Keratinocyte (primary cell): ENCODE results near the gene PRSS48.

ENCODE experiments used
- EZH2 ChIP-seq: IDR thresholded peaks from one replicate; pipeline ENCODE4 v1.6.1; 2012; ENCODE audit warnings: inconsistent platforms, mild to moderate bottlenecking, low read length, moderate library complexity
- TF ChIP-seq, protein P1 (sequence below), 3 experiments: IDR thresholded peaks in 1 of 3; conservative IDR thresholded peaks in 1 of 3; optimal IDR thresholded peaks in 1 of 3; 2 replicates in 2 of 3; 3 replicates in 1 of 3; pipeline versions ENCODE3 to v1.5.1; 2011; ENCODE audit warnings: low read length in 3 of 3, mild to moderate bottlenecking in 3 of 3, moderate library complexity in 2 of 3, control low read depth in 1 of 3, inconsistent platforms in 1 of 3; ENCODE audit not compliant: insufficient read depth in 2 of 3; ENCODE audit errors: extremely low read depth in 1 of 3

DNA sequence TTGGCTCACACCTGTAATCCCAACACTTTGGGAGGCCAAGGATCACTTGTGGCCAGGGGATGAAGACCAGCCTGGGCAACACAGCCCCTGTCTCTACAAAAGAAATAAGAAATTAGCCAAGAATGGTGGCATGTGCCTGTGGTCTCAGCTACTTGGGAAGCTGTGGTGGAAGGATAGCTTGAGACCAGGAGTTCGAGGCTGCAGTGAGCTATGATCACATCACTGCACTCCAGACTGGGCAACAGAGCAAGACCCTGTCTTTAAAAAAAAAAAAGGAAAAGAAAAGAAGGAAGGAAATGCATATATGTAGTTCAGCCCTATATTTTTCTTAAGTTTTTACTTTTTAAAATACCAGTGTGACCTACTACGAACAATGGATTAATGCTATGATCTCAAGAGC, 15.1 kb downstream of the PRSS48 start:
- TF ChIP-seq, protein P1, sequence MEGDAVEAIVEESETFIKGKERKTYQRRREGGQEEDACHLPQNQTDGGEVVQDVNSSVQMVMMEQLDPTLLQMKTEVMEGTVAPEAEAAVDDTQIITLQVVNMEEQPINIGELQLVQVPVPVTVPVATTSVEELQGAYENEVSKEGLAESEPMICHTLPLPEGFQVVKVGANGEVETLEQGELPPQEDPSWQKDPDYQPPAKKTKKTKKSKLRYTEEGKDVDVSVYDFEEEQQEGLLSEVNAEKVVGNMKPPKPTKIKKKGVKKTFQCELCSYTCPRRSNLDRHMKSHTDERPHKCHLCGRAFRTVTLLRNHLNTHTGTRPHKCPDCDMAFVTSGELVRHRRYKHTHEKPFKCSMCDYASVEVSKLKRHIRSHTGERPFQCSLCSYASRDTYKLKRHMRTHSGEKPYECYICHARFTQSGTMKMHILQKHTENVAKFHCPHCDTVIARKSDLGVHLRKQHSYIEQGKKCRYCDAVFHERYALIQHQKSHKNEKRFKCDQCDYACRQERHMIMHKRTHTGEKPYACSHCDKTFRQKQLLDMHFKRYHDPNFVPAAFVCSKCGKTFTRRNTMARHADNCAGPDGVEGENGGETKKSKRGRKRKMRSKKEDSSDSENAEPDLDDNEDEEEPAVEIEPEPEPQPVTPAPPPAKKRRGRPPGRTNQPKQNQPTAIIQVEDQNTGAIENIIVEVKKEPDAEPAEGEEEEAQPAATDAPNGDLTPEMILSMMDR (optimal IDR thresholded peaks at IDR 0.05 in 1 of 3, IDR thresholded peaks at IDR 0.05 in 1 of 3, conservative IDR thresholded peaks at IDR 0.05 in 1 of 3; ENCODE audit: extremely low read depth in 1 of 3, insufficient read depth in 2 of 3, low read length in 3 of 3) = no peak
- no peak for TF ChIP-seq EZH2
